Panc1 (cell line): ENCODE measurements around the gene SGPL1.

Source experiments
- CTCF ChIP-seq: fragments of 450-650 bp; IDR thresholded peaks from 2 replicates; pipeline ENCODE4 v1.5.1; 2017; ENCODE audit warnings: mild to moderate bottlenecking
- TCF7L2 ChIP-seq: IDR thresholded peaks from 2 replicates; pipeline ENCODE4 v1.6.1; 2011; ENCODE audit warnings: mild to moderate bottlenecking, low read depth, low read length, inconsistent platforms

DNA sequence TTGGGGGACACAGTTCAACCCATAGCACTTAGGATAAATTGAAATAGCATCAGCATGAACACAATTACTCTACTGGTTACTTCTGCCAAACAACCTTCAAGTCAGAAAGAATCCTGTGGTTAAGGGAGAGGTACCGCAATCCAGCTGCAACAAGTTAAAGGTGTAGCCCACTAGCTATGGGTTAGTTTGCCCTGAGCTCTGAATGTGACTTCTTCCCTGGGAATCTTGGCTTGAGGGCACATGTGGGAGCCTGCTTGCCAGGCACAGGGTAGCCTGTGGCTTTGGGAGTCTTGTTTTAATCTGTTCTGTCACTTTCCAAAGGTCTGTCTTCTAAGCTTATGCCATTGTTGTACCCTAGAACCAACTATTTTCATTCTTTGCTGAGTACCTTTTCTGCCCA is 8.9 kb upstream of the SGPL1 start:
- no peak for TF ChIP-seq TCF7L2
- no peak for TF ChIP-seq CTCF
